ENCODE measurements around the gene ATIC. TPM values are rescaled to one million over a fixed set of nuclear protein-coding genes. Genes with fewer than 3 reads are reported as not detected.
A peak's percentile ranks its signal among the peaks of the same experiment; 100 is the strongest.

The ATIC gene
- total and polyA plus RNA-seq, 3 experiments from 2014 or later, result 151 to 315 (median 298) TPM

DNA sequence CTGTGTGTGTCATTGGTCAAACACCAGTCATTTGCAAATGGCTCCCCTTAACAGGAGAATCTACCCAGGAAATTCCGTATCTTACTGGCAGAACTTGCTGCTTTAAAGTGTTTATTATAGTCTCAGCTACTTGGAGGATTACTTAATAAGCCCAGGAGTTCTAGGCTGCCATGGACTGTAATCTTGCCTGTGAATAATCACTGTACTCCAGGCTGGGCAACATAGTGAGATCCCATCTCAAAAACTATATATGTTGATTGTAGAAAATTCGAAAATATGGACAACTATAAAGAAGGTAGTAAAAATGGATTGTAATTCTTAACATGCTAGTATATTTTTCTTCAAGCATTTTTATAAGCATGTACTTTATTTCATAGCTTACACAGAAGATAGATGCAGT is 4.5 kb downstream of the ATIC start:
- Mint-ChIP-seq H3K27ac (peak overlapping the region in 1 of 8 donors; percentile 46), H3K4me3 (peak overlapping the region in 1 of 7 donors; percentile 70), H3K27me3 (no peaks in the 10 kb centered on the region), H3K9me3 (no peaks in the 10 kb centered on the region), H3K4me1 (peaks cover 48 to 71% (median 59%) of the 10 kb centered on the region in 3 donors), H3K36me3 (peaks cover 9 to 66% (median 23%) of the 10 kb centered on the region in 3 donors)
- CTCF ChIA-PET, result no interaction called here
- POLR2A ChIA-PET, result no interaction called here
- DNase-seq, result no peak
- H3K36me3 ChIP-seq (ENCODE audit: insufficient read depth, low read length), result peaks cover 8% of the 10 kb centered on the region
- no peak overlapping the region for H3K4me3 ChIP-seq (ENCODE audit: low read length)
- peaks cover 24% of the 10 kb centered on the region for H3K4me1 ChIP-seq (ENCODE audit: insufficient read depth, low read length)
- H3K9me3 ChIP-seq (ENCODE audit: low read length), result no peaks in the 10 kb centered on the region
- no peaks in the 10 kb centered on the region for H3K27me3 ChIP-seq (ENCODE audit: insufficient read depth, low read length, poor library complexity, severe bottlenecking)
- H3K27ac ChIP-seq (ENCODE audit: low read depth, low read length), result no peak overlapping the region

- Histone ChIP-seq H3K27me3 (ENCODE audit: insufficient read depth, low read length, poor library complexity, severe bottlenecking) (no peaks in the 10 kb centered on the region), H3K4me1 (ENCODE audit: insufficient read depth, low read length) (peaks cover 6% of the 10 kb centered on the region), H3K36me3 (ENCODE audit: insufficient read depth, low read length) (peaks cover 8% of the 10 kb centered on the region), H3K4me3 (ENCODE audit: low read length) (no peak overlapping the region), H3K9me3 (ENCODE audit: low read length) (no peaks in the 10 kb centered on the region), H3K27ac (ENCODE audit: low read depth, low read length) (no peak overlapping the region)
- H3K9me3 Mint-ChIP-seq, result no peaks in the 10 kb centered on the region
- DNase-seq, result no peak
- H3K27me3 Mint-ChIP-seq, result no peaks in the 10 kb centered on the region
- no peak overlapping the region for H3K4me3 Mint-ChIP-seq
- CTCF ChIA-PET, result no interaction called here
- POLR2A ChIA-PET, result no interaction called here
- peaks cover 36 to 68% (median 52%) of the 10 kb centered on the region in 3 donors for H3K4me1 Mint-ChIP-seq
- H3K27ac Mint-ChIP-seq, result no peak overlapping the region
- peaks cover 9 to 72% (median 25%) of the 10 kb centered on the region in 3 donors for H3K36me3 Mint-ChIP-seq
Observed at GRCh38 chr2:215319500-215319899, 7.6 kb downstream of the ATIC start.

- Histone ChIP-seq H3K4me3 (ENCODE audit: low read length) (no peak overlapping the region), H3K9me3 (ENCODE audit: low read length) (no peaks in the 10 kb centered on the region), H3K4me1 (ENCODE audit: insufficient read depth, low read length) (peaks cover 6% of the 10 kb centered on the region), H3K27ac (ENCODE audit: low read depth, low read length) (no peak overlapping the region), H3K27me3 (ENCODE audit: insufficient read depth, low read length, poor library complexity, severe bottlenecking) (no peaks in the 10 kb centered on the region), H3K36me3 (ENCODE audit: insufficient read depth, low read length) (peaks cover 8% of the 10 kb centered on the region)
- H3K4me1 Mint-ChIP-seq, result peaks cover 32 to 66% (median 52%) of the 10 kb centered on the region in 3 donors
- ChIA-PET CTCF (no interaction called here), POLR2A (no interaction called here)
- no peak overlapping the region for H3K4me3 Mint-ChIP-seq
- H3K36me3 Mint-ChIP-seq, result peaks cover 9 to 71% (median 25%) of the 10 kb centered on the region in 3 donors
- peak overlapping the region in 3 of 8 donors; percentile 14 to 69 (median 19) for H3K27ac Mint-ChIP-seq
- no peak for DNase-seq
- H3K27me3 Mint-ChIP-seq, result no peaks in the 10 kb centered on the region
- H3K9me3 Mint-ChIP-seq, result no peaks in the 10 kb centered on the region
Observed at GRCh38 chr2:215320102-215320501, 8.2 kb downstream of the ATIC start.

- peaks cover 8% of the 10 kb centered on the region for H3K36me3 ChIP-seq (ENCODE audit: insufficient read depth, low read length)
Observed at GRCh38 chr2:215320679-215321078, 8.8 kb downstream of the ATIC start.

GRCh38 chr2:215324811-215325210 is 13.0 kb downstream of the ATIC start:
- Histone ChIP-seq H3K9me3 (ENCODE audit: low read length) (no peaks in the 10 kb centered on the region), H3K36me3 (ENCODE audit: insufficient read depth, low read length) (peaks cover 12% of the 10 kb centered on the region), H3K4me3 (ENCODE audit: low read length) (no peak overlapping the region), H3K4me1 (ENCODE audit: insufficient read depth, low read length) (no peaks in the 10 kb centered on the region), H3K27me3 (ENCODE audit: insufficient read depth, low read length, poor library complexity, severe bottlenecking) (no peaks in the 10 kb centered on the region), H3K27ac (ENCODE audit: low read depth, low read length) (no peak overlapping the region)
- no peak overlapping the region for H3K4me3 Mint-ChIP-seq
- H3K27ac Mint-ChIP-seq, result peak overlapping the region in 2 of 8 donors; percentile 7 to 68
- ChIA-PET CTCF (interaction anchor here (1.1 kb wide), 1 partner anchor 13 kb away, joined by 3 read pairs; the partner anchor contains the start of gene ATIC), POLR2A (no interaction called here)
- H3K27me3 Mint-ChIP-seq, result no peaks in the 10 kb centered on the region
- DNase-seq, result no peak
- peaks cover 26 to 47% (median 43%) of the 10 kb centered on the region in 3 donors for H3K4me1 Mint-ChIP-seq
- H3K9me3 Mint-ChIP-seq, result no peaks in the 10 kb centered on the region
- H3K36me3 Mint-ChIP-seq, result peaks cover 18 to 83% (median 36%) of the 10 kb centered on the region in 3 donors

More at GRCh38 chr2:215320679-215321078, 8.8 kb downstream of the ATIC start:
- H3K36me3 Mint-ChIP-seq, result peaks cover 9 to 72% (median 25%) of the 10 kb centered on the region in 3 donors
- ChIA-PET CTCF (interaction anchor here (0.6 kb wide), 1 partner anchor 51 kb away, joined by 3 read pairs; no protein-coding TSS in a partner anchor), POLR2A (no interaction called here)
- DNase-seq, result no peak
- no peaks in the 10 kb centered on the region for H3K9me3 Mint-ChIP-seq
- H3K27ac Mint-ChIP-seq, result peak overlapping the region in 1 of 8 donors; percentile 18
- H3K4me1 ChIP-seq (ENCODE audit: insufficient read depth, low read length), result peaks cover 6% of the 10 kb centered on the region
- no peak overlapping the region for H3K4me3 ChIP-seq (ENCODE audit: low read length)
- H3K9me3 ChIP-seq (ENCODE audit: low read length), result no peaks in the 10 kb centered on the region
- H3K27me3 Mint-ChIP-seq, result no peaks in the 10 kb centered on the region
- H3K27ac ChIP-seq (ENCODE audit: low read depth, low read length), result no peak overlapping the region
- peaks cover 32 to 62% (median 51%) of the 10 kb centered on the region in 3 donors for H3K4me1 Mint-ChIP-seq
- no peaks in the 10 kb centered on the region for H3K27me3 ChIP-seq (ENCODE audit: insufficient read depth, low read length, poor library complexity, severe bottlenecking)
- H3K4me3 Mint-ChIP-seq, result no peak overlapping the region

DNA sequence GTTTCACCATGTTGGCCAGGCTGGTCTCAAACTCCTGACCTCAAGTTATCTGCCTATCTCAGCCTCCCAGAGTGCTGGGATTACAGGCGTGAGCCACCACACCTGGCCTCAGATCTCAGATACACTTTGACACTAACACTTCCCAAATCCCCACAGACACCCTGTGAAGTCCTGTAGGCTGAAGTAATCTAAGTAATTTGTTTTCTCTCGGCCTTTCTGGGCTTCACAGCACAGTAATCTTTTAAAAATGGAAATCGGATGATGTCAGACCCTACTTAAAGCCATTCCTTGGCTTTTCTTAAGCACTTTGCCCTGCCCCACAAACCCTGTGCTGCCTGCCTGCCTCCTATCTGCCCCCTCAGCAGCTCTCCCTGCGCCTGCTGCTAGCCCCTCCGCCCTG is 16.2 kb downstream of the ATIC start:
- Mint-ChIP-seq H3K27ac (peak overlapping the region in 4 of 8 donors; percentile 9 to 82 (median 32)), H3K36me3 (peaks cover 17 to 89% (median 37%) of the 10 kb centered on the region in 3 donors), H3K4me3 (no peak overlapping the region), H3K27me3 (no peaks in the 10 kb centered on the region), H3K4me1 (peaks cover 21 to 47% (median 30%) of the 10 kb centered on the region in 3 donors), H3K9me3 (no peaks in the 10 kb centered on the region)
- H3K27ac ChIP-seq (ENCODE audit: low read depth, low read length), result no peak overlapping the region
- H3K36me3 ChIP-seq (ENCODE audit: insufficient read depth, low read length), result peaks cover 27% of the 10 kb centered on the region
- no peak for DNase-seq
- H3K4me3 ChIP-seq (ENCODE audit: low read length), result no peak overlapping the region
- ChIA-PET CTCF (no interaction called here), POLR2A (no interaction called here)
- no peaks in the 10 kb centered on the region for H3K9me3 ChIP-seq (ENCODE audit: low read length)
- no peaks in the 10 kb centered on the region for H3K27me3 ChIP-seq (ENCODE audit: insufficient read depth, low read length, poor library complexity, severe bottlenecking)
- no peaks in the 10 kb centered on the region for H3K4me1 ChIP-seq (ENCODE audit: insufficient read depth, low read length)

DNA sequence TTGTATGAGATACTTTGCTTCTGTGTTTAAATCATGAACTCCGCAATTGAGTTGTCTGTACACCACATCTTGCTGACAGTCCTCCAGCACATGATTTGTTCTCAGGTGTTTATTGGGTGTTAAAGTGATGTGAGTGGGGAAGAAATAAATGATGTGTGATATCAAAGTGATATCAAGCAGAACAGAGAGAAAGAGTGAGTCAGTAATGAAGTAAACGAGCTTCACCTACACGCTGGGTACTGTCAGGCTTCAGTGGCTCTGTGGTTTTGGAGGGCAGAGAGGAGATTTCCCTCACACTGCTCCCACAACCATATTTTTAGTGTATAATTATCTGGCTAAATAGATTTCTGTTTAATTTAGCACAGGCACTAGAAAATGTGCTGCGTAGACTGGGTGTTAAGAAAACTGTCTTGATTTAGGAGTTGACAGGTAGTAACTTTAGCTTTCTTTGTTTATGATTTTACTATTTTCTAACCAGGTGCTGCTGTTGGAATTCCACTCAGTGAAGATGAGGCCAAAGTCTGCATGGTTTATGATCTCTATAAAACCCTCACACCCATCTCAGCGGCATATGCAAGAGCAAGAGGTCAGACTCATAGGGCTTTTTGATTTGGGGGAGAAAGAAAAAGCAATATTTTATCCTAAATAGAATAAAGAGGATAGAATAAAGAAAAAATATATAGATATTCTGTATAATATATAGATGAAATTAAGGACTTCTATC is 21.2 kb downstream of the ATIC start:
- H3K4me3 Mint-ChIP-seq, result no peak overlapping the region
- DNase-seq, result no peak
- no peaks in the 10 kb centered on the region for H3K4me1 ChIP-seq (ENCODE audit: insufficient read depth, low read length)
- POLR2A ChIA-PET, result no interaction called here
- no peaks in the 10 kb centered on the region for H3K27me3 Mint-ChIP-seq
- peak overlapping the region in 1 of 8 donors; percentile 47 for H3K27ac Mint-ChIP-seq
- H3K27me3 ChIP-seq (ENCODE audit: insufficient read depth, low read length, poor library complexity, severe bottlenecking), result no peaks in the 10 kb centered on the region
- no peak overlapping the region for H3K4me3 ChIP-seq (ENCODE audit: low read length)
- H3K4me1 Mint-ChIP-seq, result peaks cover 10 to 27% (median 14%) of the 10 kb centered on the region in 3 donors
- peaks cover 8 to 85% (median 33%) of the 10 kb centered on the region in 3 donors for H3K36me3 Mint-ChIP-seq
- H3K36me3 ChIP-seq (ENCODE audit: insufficient read depth, low read length), result peaks cover 39% of the 10 kb centered on the region
- no peaks in the 10 kb centered on the region for H3K9me3 ChIP-seq (ENCODE audit: low read length)
- H3K27ac ChIP-seq (ENCODE audit: low read depth, low read length), result no peak overlapping the region
- H3K9me3 Mint-ChIP-seq, result no peaks in the 10 kb centered on the region
- CTCF ChIA-PET, result no interaction called here

DNA sequence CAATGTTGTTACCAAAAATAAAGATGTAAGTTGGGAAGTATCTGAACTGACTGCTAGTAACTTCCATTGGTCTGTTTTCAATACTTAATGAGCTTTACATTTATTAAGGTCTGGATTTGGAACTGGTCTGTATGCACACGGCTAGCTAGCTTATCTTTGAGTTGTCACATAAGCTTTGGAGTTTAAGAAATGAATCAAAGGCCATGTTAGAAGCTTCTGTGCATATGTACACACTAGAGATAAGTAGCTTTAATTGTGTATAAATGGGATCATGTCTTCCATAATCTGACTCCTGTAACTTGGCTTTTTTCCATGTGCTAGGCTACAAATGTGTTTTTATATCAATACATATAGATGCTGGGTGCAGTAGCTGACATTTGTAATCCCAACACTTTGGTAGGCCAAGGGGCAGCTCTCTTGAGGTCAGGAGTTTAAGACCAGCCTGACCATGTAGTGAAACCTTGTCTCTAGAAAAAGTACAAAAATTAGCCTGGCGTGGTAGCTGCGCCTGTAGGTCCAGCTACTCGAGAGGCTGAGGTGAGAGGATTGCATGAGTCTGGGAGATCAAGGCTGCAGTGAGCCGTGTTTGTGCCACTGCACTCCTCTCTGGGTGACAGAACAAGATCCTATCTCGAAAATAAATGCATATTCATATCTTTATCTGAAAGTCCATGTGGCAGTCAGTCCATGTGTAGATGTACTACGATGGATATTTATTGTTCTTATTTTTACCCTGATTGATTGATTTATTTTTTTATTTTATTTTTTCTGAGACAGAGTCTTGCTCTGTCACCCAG is 27.2 kb downstream of the ATIC start:
- POLR2A ChIA-PET, result no interaction called here
- peaks cover 14 to 90% (median 37%) of the 10 kb centered on the region in 3 donors for H3K36me3 Mint-ChIP-seq
- H3K9me3 Mint-ChIP-seq, result no peaks in the 10 kb centered on the region

More for the DNA sequence above, 27.2 kb downstream of the ATIC start:
- Histone ChIP-seq H3K36me3 (ENCODE audit: insufficient read depth, low read length) (peaks cover 54% of the 10 kb centered on the region), H3K4me3 (ENCODE audit: low read length) (no peak overlapping the region), H3K27ac (ENCODE audit: low read depth, low read length) (no peak overlapping the region), H3K9me3 (ENCODE audit: low read length) (no peaks in the 10 kb centered on the region), H3K27me3 (ENCODE audit: insufficient read depth, low read length, poor library complexity, severe bottlenecking) (no peaks in the 10 kb centered on the region), H3K4me1 (ENCODE audit: insufficient read depth, low read length) (no peaks in the 10 kb centered on the region)
- no peak for DNase-seq
- CTCF ChIA-PET, result no interaction called here
- Mint-ChIP-seq H3K4me3 (no peak overlapping the region), H3K27ac (no peak overlapping the region), H3K27me3 (no peaks in the 10 kb centered on the region), H3K4me1 (no peaks in the 10 kb centered on the region)

All from CD8-positive, alpha-beta memory T cell (primary cell).